Panc1 (cell line): ENCODE results near the gene ABHD12.

Experiments
- CTCF ChIP-seq: fragments of 450-650 bp; IDR thresholded peaks from 2 replicates; pipeline ENCODE4 v1.5.1; 2017; ENCODE audit warnings: mild to moderate bottlenecking
- POLR2AphosphoS5 ChIP-seq: IDR thresholded peaks from 2 replicates; pipeline ENCODE4 v1.6.1; 2012; ENCODE audit warnings: mild to moderate bottlenecking, low read depth, low read length, moderate library complexity
- SIN3A ChIP-seq: IDR thresholded peaks from 2 replicates; pipeline ENCODE4 v1.6.1; 2012; ENCODE audit warnings: low read depth, mild to moderate bottlenecking, low read length, moderate library complexity, borderline replicate concordance; ENCODE audit not compliant: insufficient read depth
- TCF7L2 ChIP-seq: IDR thresholded peaks from 2 replicates; pipeline ENCODE4 v1.6.1; 2011; ENCODE audit warnings: mild to moderate bottlenecking, low read depth, low read length, inconsistent platforms
- TF ChIP-seq, protein P1 (sequence below), 2 experiments: IDR thresholded peaks; 2 replicates each; pipeline ENCODE4 v1.6.1; 2011 to 2012; ENCODE audit warnings: low read depth in 2 of 2, control low read depth in 1 of 2, low read length in 1 of 2, mild to moderate bottlenecking in 1 of 2, moderate library complexity in 1 of 2; ENCODE audit not compliant: insufficient read depth in 1 of 2

DNA sequence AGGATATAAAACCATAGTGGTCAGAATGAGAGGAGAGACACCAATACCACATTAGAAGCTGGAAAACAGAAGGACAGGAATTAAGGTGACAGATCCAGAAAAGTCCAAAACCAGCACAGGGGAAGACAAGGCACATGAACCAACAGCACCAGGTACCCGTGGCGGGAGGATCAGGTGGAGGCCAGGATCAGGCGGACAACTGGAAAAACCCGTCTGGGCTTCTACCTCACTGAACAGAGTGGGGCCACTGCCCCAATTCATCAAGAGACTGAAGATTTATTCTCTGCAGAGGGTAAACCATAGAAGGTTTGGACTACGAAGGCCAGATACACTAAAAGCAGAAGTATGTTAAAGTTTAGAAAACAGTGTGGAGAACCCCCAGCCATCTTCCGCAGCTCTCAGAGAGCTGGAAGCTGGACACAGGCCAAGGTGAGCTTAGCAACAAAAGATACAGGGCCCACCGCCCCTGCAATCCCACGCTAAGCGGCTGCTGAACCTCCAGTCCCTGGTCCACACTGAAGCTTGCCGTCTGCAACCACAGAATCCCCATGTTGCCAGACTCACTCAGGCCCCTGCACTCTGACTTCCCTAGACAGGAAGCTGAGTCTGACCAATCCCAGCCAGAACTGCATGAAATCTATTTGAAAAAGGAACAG, 29.9 kb downstream of the ABHD12 start:
- no peak for TF ChIP-seq CTCF
- TF ChIP-seq SIN3A: no peak
- no peak for TF ChIP-seq POLR2AphosphoS5
- TF ChIP-seq, protein P1, sequence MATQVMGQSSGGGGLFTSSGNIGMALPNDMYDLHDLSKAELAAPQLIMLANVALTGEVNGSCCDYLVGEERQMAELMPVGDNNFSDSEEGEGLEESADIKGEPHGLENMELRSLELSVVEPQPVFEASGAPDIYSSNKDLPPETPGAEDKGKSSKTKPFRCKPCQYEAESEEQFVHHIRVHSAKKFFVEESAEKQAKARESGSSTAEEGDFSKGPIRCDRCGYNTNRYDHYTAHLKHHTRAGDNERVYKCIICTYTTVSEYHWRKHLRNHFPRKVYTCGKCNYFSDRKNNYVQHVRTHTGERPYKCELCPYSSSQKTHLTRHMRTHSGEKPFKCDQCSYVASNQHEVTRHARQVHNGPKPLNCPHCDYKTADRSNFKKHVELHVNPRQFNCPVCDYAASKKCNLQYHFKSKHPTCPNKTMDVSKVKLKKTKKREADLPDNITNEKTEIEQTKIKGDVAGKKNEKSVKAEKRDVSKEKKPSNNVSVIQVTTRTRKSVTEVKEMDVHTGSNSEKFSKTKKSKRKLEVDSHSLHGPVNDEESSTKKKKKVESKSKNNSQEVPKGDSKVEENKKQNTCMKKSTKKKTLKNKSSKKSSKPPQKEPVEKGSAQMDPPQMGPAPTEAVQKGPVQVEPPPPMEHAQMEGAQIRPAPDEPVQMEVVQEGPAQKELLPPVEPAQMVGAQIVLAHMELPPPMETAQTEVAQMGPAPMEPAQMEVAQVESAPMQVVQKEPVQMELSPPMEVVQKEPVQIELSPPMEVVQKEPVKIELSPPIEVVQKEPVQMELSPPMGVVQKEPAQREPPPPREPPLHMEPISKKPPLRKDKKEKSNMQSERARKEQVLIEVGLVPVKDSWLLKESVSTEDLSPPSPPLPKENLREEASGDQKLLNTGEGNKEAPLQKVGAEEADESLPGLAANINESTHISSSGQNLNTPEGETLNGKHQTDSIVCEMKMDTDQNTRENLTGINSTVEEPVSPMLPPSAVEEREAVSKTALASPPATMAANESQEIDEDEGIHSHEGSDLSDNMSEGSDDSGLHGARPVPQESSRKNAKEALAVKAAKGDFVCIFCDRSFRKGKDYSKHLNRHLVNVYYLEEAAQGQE (IDR thresholded peaks at IDR 0.05; ENCODE audit: insufficient read depth in 1 of 2, low read depth in 2 of 2, low read length in 1 of 2): no peak
- TF ChIP-seq TCF7L2: no peak
